GM12872 (cell line): Measurements from ENCODE around the gene BTBD7.

Experiments
- TF ChIP-seq, protein P1 (sequence below): IDR thresholded peaks from 3 replicates; pipeline ENCODE4 v1.5.1; 2011; ENCODE audit warnings: low read depth, mild to moderate bottlenecking, low read length, moderate library complexity; ENCODE audit not compliant: insufficient read depth

BTBD7 gene

DNA sequence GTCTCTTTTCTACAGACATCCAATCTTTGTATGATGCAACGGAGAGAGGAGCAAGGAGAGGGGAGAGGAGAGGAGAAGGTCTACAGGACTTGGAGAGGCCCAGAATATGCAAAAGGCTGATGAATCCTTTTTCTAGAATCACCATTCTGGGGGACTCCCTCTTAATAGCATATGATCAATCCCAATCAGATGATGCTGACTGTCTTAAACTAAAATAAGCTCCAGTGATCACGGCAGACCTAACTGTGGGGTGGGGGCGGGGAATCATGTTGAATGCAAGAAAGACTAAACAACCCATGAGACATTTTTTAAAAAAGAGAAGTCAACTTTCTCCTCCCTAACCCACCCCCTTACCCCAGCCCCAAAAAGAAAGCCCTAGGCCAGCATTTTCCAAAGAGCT is 33.4 kb downstream of the BTBD7 start:
- TF ChIP-seq, protein P1, sequence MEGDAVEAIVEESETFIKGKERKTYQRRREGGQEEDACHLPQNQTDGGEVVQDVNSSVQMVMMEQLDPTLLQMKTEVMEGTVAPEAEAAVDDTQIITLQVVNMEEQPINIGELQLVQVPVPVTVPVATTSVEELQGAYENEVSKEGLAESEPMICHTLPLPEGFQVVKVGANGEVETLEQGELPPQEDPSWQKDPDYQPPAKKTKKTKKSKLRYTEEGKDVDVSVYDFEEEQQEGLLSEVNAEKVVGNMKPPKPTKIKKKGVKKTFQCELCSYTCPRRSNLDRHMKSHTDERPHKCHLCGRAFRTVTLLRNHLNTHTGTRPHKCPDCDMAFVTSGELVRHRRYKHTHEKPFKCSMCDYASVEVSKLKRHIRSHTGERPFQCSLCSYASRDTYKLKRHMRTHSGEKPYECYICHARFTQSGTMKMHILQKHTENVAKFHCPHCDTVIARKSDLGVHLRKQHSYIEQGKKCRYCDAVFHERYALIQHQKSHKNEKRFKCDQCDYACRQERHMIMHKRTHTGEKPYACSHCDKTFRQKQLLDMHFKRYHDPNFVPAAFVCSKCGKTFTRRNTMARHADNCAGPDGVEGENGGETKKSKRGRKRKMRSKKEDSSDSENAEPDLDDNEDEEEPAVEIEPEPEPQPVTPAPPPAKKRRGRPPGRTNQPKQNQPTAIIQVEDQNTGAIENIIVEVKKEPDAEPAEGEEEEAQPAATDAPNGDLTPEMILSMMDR = no peak

DNA sequence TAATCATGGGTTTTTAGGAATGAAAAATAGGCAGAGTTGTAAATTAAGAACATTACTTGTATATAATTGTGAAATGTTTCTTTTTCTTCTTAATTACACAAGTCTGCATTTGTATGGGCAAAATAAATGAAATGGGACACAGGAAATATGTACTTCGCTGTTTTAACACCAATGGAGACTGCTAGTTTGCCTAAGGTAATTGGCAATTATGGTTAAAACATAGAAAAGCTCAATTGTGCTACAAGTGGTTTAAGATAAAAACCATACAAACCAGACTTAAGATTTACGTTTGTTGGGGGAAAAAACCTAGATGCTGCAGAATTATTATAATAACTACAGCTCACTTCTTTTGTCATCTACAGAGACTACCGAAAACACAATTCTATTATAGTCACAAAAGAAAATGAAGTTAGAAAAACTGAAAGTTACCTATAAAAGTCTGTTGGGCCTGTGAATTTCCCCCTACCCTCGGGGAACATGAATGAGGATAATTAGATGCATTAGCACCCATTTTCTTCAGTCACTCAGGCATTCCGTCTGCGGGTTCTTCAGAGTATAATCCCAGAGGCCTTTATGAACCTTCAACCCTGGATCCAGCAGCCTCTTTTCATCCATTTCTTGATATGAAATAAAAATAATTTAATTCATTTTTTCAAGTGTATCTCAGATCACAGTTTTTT is 37.2 kb downstream of the BTBD7 start:
- TF ChIP-seq, protein P1 = no peak

DNA sequence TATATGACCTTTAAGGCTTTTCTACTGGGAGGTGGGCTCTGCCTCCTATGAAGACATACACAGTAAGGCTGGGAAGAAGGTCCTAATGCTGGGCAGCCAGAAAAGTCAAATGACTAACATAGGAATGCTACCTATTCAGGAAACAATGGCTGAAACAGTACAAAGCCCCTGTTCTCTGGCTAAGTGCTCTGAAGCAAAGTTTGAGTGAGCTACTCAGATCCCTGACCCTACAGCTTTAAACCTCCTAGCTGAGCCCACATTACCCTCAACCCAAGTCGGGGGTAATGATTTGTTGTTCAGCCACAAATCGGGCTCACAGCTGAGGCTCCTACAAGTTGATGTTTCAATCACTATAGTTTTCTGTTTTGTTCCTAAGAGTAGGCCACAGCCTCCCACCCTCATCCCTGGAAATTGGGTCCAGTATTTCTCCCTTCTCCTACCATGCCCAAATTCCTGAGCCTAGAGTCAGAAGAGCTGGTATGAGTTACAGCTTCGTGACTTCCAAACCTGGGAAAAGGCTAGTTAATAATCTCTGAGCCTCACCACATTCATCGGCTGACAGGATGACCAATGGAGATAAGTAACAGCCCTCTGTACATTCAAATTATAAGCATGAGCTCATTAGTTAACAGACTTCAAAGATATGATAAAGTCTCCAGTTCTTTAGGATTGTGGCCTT is 46.5 kb downstream of the BTBD7 start:
- TF ChIP-seq, protein P1 = no peak

DNA sequence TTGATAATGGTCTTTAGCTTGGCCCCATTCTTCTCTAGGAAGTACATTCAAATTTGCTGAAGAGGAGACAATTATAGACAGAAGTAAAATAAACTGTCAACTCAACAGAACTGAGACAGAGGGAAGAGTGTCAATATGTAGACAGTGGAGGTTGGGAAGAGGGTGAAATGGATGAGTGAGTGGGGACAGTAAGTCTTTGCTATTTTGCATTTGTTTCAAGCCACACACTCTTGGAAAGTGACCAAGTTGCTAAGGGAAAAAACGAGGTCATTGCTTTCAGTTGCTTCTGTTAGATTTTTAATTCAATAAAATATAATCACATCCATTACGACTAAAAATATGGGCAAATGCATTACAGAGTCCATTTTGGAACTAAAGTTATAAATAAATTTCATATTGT is 47.8 kb downstream of the BTBD7 start:
- TF ChIP-seq, protein P1 = no peak

DNA sequence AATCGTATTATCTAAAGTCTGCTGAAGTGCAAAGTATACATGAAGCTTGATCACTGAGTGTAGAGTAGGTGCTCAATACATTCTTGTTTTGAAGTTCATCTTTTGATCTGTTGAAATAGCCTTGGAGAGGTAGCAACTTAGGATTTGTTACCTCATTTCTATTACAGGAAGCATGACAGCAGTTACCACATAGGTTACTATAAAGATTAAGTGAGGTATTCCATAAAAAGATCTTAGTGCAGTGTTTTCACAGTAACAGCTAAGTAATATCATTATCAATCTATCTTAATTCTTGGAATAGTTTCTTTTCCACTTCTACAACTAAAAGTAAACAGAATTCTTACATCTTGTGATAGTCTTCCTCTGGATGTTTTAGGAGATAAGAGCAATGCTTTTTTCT is 50.9 kb downstream of the BTBD7 start:
- TF ChIP-seq, protein P1 = no peak

DNA sequence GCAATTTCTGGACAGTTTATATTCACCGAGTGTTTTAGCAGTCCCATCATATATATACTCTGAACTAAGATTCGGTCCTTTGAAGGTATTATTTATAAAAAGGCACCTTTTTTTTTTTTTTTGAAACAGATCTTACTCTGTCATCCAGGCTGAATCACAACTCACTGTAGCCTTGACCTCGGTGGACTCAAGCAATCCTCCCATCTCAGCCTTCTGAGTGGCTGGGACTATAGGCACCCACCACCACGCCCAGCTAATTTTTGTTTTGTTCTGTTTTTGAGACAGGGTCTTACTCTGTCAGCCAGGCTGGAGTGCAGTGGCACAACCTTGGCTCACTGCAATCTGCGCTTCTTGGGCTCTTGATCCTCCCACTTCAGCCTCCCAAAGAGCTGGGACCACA is 52.1 kb downstream of the BTBD7 start:
- TF ChIP-seq, protein P1 = no peak

DNA sequence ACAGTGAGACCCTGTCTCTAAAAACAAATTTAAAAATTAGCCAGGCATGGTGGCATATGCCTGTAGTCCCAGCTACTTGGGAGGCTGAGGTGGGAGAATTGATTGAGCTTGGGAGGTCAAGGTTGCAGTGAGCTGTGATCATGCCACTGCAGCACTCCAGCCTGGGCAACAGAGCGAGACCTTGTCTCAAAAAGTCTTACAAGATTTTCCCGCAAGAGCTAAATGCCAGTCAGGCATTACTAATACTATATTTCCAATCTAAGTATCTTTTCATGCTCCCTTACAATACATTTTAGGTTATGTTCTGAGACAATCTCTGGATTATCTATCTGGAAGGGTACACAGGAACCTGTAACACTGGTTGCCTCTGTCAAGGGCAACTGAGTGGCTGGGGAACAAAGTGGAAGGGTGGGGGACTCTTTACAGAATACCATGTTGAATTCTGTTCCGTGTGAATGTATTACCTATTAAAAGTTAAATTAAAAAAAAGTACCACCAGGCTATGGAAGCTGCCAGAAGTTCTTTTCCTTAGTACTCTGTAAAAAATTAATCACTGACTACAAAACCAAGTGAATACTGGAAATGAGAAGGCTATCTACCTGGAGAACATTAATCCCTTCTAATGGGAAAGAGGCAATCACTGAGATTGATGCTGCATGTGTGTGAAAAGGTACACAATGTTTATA is 56.7 kb downstream of the BTBD7 start:
- TF ChIP-seq, protein P1 = no peak
